Transverse colon (tissue), 4 donors: ENCODE results near the gene GPBAR1. TPM values are rescaled to one million over a fixed set of nuclear protein-coding genes. Genes with fewer than 3 reads are reported as not detected.

Experiments used
- DNase-seq: peaks from one replicate; pipeline ENCODE4 v3.0.0-alpha.2; 2019
- H3K27ac ChIP-seq, 4 donors: fragments of 200-600 bp; sonication (generic); 2 replicates each; pipeline ENCODE4 v1.5.1; 2016 to 2018; ENCODE audit warnings: inconsistent platforms in 4 of 4
- H3K27me3 ChIP-seq: fragments of 200-600 bp; sonication (generic); 2 replicates; pipeline ENCODE4 v1.5.1; 2017; ENCODE audit warnings: inconsistent platforms
- H3K36me3 ChIP-seq, 4 donors: fragments of 200-600 bp; sonication (generic); 2 replicates each; pipeline ENCODE4 v1.5.1; 2017 to 2019; ENCODE audit warnings: inconsistent platforms in 4 of 4
- H3K4me1 ChIP-seq, 4 donors: fragments of 200-600 bp; sonication (generic); 2 replicates each; pipeline ENCODE4 v1.5.1; 2017 to 2020; ENCODE audit warnings: inconsistent platforms in 4 of 4
- H3K4me3 ChIP-seq, 4 donors: fragments of 200-600 bp; sonication (generic); 1 replicate in 1 of 4; 2 replicates in 3 of 4; pipeline versions ENCODE4 v1.5.1 to v1.6.1; 2017 to 2019; ENCODE audit warnings: inconsistent platforms in 4 of 4
- H3K9me3 ChIP-seq, 2 donors: fragments of 200-600 bp; sonication (generic); 2 replicates each; pipeline ENCODE4 v1.5.1; 2017 to 2019; ENCODE audit warnings: inconsistent platforms in 2 of 2
- CTCF ChIP-seq, 5 experiments: fragments of 200-600 bp in 3 of 5; fragments of 450-650 bp in 2 of 5; sonication (generic) in 3 of 5; IDR thresholded peaks; 1 replicate in 2 of 5; 2 replicates in 3 of 5; pipeline ENCODE4 v1.5.1; 2016 to 2017; ENCODE audit warnings: antibody characterized with exemption in 5 of 5, inconsistent platforms in 3 of 5, mild to moderate bottlenecking in 2 of 5, moderate library complexity in 1 of 5
- EP300 ChIP-seq: sonication (generic); formaldehyde crosslinking; IDR thresholded peaks from one replicate; pipeline ENCODE4 v1.6.1; 2017; ENCODE audit warnings: antibody characterized with exemption, low read depth
- POLR2A ChIP-seq: fragments of 450-650 bp; IDR thresholded peaks from one replicate; pipeline ENCODE4 v1.6.1; 2016; ENCODE audit warnings: antibody characterized with exemption, mild to moderate bottlenecking, moderate library complexity
- POLR2AphosphoS5 ChIP-seq, 3 donors: sonication (generic); formaldehyde crosslinking; IDR thresholded peaks; one replicate each; pipeline ENCODE4 v1.6.1; 2016; ENCODE audit warnings: antibody characterized with exemption in 3 of 3
- WGBS, 2 donors: methylation state at CpG; one replicate each; pipeline ENCODE4 v1.1.5; 2018; ENCODE audit warnings: low coverage in 1 of 2; 5-methylcytosine and 5-hydroxymethylcytosine counted together
- in situ Hi-C, 4 donors: fragments of 200-750 bp; cut with MboI; loops; one replicate each; pipeline versions ENCODE4 v1.15.0 to v1.15.1; 2017; ENCODE audit warnings: low sequenced_read_pairs in 3 of 4, low pct_ligation_motif_present in 1 of 4, low pct_unique_long_range_greater_than_20kb in 1 of 4
- intact Hi-C: fragments of 100-400 bp; cut with DNase I; formaldehyde crosslinking; loops from one replicate; pipeline ENCODE4 v1.15.1; 2023; ENCODE audit warnings: low total_unique reads
- total RNA-seq, 4 donors: library from RNA; depleted of rRNA; stranded (reverse); fragments of >200 nt; gene quantifications; one replicate each; pipeline ENCODE4 v1.1.0, GENCODE V29; 2016

Gene GPBAR1
- total RNA-seq, 4 donors from 2014 or later, result 2.5 to 3.0 TPM; not detected in 2

GRCh38 chr2:218282173-218282991 lies 21.6 kb downstream of the GPBAR1 start:
- WGBS, 2 donors, result 58% methylated on average over 13 of the region's 17 CpGs; no CpG with 5 or more reads in 1 of the 2 donors
- Histone ChIP-seq H3K36me3 (peaks cover 0 to 40% (median 15%) of the 10 kb centered on the region in 4 donors), H3K4me1 (peaks cover 45 to 63% (median 59%) of the 10 kb centered on the region in 4 donors), H3K27ac (peak overlapping the region; percentile 96 to 98 (median 98)), H3K27me3 (no peaks in the 10 kb centered on the region), H3K9me3 (no peaks in the 10 kb centered on the region), H3K4me3 (peak overlapping the region in 1 of 4 donors; percentile 14)
- intact Hi-C loops, result no loop called here
- in situ Hi-C loops, result loop anchor here in 2 of 4 donors (25.0 kb wide), 1 partner anchor 105 kb away; the partner anchor contains the start of genes CTDSP1 (in 2 of the 2) and SLC11A1 (in 2 of the 2)
- DNase-seq, result no peak
- TF ChIP-seq POLR2A (no peak), EP300 (no peak), CTCF (IDR thresholded peaks at IDR 0.05) (no peak), POLR2AphosphoS5 (IDR thresholded peaks at IDR 0.05) (peak in 1 of 3 donors; percentile 42)

- Histone ChIP-seq H3K36me3 (peaks cover 0 to 23% (median 11%) of the 10 kb centered on the region in 4 donors), H3K4me1 (peaks cover 61 to 82% (median 78%) of the 10 kb centered on the region in 4 donors), H3K27me3 (no peaks in the 10 kb centered on the region), H3K27ac (peak overlapping the region; percentile 96 to 98 (median 98)), H3K9me3 (no peaks in the 10 kb centered on the region), H3K4me3 (no peak overlapping the region)
- TF ChIP-seq EP300 (no peak), POLR2A (no peak), CTCF (IDR thresholded peaks at IDR 0.05) (no peak), POLR2AphosphoS5 (IDR thresholded peaks at IDR 0.05) (peak in 2 of 3 donors; percentile 35 to 42)
- WGBS, 2 donors, result 50 to 75% methylated on average over 4 to 16 of the region's 16 CpGs
- intact Hi-C loops (no loop called here), in situ Hi-C loops (loop anchor here in 2 of 4 donors (25.0 kb wide), 1 partner anchor 103 kb away; the partner anchor contains the start of genes CTDSP1 (in 2 of the 2) and SLC11A1 (in 2 of the 2))
- peak; percentile 75 for DNase-seq
These were observed 23.4 kb downstream of the GPBAR1 start for GRCh38 chr2:218284106-218284811.

- peak overlapping the region; percentile 96 to 98 (median 98) for H3K27ac ChIP-seq
- in situ Hi-C loops (loop anchor here in 2 of 4 donors (25.0 kb wide), 1 partner anchor 102 kb away; the partner anchor contains the start of genes CTDSP1 (in 2 of the 2) and SLC11A1 (in 2 of the 2)), intact Hi-C loops (no loop called here)
- H3K27me3 ChIP-seq, result no peaks in the 10 kb centered on the region
- peaks cover 0 to 11% (median 5%) of the 10 kb centered on the region in 4 donors for H3K36me3 ChIP-seq
- H3K9me3 ChIP-seq, result no peaks in the 10 kb centered on the region
- peaks cover 73 to 95% (median 92%) of the 10 kb centered on the region in 4 donors for H3K4me1 ChIP-seq
- 41 to 43% methylated on average over 1 to 6 of the region's 6 CpGs for WGBS, 2 donors
- no peak for DNase-seq
- no peak for TF ChIP-seq CTCF (IDR thresholded peaks at IDR 0.05)
- peak in 1 of 3 donors; percentile 6 for TF ChIP-seq POLR2AphosphoS5 (IDR thresholded peaks at IDR 0.05)
- no peak for TF ChIP-seq POLR2A
- peak overlapping the region in 2 of 4 donors; percentile 29 to 39 for H3K4me3 ChIP-seq
These were observed 24.8 kb downstream of the GPBAR1 start for GRCh38 chr2:218285604-218286003.
